GM19238 (cell line): ENCODE measurements around the gene PCDH15.

Experiments used
- DNase-seq: peaks from one replicate; pipeline ENCODE4 v3.0.0; 2011; ENCODE audit warnings: low spot score; ENCODE audit not compliant: insufficient read length

Gene PCDH15

DNA sequence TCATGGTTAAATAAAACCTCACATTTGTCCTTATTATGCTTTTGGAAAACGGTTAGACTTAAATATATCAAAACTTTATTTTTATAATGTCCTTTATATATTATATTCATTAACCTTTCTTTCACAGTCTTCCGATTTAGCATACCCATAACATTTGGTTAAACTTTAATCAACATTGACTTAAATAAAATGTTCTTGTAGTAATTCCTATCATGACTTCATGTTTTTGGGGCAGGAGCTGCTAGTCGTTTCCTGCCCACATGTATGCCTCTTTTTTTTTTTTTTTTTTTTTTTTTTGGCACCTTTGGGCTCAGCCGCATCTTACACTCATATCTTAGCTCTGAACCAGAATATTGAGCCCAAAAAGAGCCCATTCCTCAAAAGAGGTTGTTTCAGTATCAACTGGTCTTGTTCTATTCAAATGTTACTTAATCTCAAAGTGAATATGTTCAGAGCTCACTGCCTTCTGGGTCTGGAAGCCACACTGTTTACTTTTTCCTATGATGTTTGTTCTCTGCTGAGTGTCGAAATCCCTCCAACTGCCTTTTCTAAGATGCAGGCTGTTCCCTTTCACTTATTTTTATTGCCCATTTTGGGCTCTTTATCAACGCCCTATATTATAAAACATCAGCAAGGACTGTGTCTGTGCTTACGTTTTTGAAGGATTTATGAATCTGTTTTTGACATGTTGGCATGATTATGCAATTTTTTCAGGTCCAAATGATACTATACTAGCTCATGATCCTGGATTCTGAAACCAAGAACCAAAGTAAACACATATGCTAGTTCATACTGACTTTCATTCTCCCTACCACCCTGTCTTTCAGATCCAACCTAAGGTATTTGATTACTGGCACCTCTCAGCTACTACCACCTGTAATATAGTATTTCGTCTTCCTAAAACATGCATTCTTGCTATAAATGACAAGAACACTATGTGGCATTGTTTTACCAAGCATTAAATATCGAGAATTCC lies 914.4 kb downstream of the PCDH15 start:
- DNase-seq, result no peak

DNA sequence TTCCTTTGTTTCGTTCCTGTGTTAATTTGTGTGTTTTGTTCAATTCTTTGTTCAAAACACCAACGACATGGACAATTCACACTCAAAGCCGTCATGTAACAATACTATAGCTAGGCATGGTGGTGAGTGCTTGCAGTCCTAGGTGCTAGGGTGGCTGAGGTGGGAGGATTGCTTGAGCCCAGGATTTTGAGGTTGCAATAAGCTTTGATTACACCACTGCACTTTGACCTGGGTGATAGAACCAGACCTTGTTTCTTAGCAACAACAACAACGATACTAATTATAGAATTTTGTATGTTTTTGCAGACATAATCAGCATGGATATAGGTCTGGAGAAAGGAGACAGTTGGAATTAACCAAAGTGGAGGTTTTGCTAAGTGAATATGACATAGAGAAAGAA lies 936.2 kb downstream of the PCDH15 start:
- no peak for DNase-seq

DNA sequence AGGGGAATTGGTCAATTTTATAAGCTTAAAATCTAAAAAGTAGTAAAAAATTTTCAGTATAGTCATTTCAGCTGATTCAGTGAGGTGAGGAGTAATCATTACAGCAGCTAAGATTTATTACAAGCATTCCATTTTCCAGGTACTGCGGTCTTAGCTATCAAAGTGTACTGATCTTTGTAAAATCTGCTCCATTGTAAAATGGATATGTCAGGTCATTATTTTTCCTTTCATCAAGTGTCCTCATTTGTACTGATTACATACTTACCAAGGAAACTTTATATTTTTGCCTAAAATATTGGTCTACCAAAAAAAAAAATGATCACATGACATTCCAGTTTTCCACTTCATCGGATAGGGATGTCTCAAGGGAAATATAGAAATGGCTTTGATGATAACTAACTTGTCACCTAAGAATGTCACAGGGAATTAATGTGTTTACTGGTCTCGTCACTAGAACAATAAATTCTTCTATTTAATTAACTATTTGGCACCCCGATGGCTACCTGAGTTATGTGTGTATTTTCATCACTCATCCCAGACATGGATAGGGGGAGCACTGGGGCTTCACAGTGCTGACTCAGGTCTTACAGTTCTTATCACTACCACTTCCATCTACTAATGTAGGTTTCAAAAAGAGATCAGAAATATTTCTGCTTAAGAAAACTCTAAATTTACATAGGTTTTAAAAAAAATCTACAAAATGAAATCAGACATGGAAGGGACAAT lies 948.4 kb downstream of the PCDH15 start:
- no peak for DNase-seq

DNA sequence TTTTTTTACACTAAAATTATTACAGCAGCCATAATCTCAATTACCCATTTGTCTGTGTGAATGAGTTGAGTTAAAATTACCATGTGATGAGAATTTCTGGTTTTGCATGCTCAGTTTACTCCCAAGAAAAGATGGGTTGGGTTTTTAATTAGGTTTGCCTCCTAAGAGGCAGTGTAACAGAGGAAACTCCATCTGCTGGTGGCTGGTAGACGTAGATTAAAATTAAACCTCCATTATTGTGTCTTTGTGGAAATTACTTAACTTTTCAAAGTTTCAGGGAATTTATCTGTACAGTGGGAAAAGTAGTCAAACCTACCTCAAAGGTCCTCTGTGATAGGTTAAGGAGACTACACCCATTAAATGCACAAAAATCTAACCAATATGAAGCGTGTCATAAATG lies 954.2 kb downstream of the PCDH15 start:
- DNase-seq, result no peak

DNA sequence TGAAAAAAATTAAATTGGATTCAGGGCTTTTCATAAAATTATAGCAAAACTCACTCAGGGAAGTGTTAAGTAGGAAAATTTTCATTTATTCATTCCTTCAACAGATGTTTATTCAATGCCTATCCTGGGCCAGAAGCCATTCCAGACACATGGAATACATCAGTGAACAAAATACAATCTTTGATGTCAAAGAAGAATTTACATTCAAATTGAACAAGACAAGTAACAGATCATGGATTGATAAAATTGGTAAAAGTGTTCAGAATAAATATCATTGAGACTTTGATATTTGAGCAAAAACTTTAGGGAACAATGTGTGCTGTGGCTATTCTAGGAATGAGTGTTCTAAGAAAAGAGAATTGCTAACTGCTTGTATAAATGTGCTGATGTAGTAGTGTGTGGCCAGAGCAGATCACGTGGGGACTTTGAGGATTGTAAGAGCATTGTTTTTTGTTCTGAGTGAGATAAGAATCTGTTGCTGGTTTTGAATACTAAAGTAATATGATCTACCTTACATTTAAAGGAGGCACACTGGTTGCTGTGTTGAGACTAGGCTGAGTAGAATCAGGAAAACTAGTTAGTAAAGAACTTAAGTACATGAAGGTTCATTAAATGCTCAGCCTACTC lies 957.2 kb downstream of the PCDH15 start:
- DNase-seq, result no peak

DNA sequence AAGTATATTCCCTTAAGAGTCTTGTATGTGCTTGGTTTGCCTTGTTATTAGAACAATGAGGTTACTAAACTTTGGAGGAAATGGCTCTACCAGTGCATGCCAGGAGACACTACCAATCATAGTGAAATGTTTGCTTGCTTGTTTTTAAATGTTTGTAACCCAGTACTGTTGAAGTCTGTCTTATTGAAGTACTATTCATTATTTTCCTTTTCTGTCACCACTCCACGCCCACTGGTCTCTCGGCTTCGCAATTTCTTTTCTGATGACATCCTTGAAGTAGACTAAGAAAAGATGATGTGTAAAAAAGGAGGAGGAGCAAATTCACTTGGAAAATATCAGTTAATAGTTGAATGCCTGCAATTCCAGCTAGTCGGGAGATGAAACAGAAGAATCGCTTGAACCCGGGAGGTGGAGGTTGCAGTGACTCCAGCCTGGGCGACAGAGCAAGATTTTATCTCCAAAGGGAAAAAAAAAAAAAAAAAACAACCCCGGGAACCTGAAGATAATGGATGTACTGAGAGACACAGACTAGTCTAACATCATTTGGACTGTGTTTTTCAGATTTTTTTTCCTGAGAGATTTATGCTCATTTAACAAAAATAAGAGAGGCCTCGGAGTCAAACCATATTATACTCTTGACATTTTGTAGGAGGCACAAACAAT lies 959.4 kb downstream of the PCDH15 start:
- DNase-seq, result no peak

DNA sequence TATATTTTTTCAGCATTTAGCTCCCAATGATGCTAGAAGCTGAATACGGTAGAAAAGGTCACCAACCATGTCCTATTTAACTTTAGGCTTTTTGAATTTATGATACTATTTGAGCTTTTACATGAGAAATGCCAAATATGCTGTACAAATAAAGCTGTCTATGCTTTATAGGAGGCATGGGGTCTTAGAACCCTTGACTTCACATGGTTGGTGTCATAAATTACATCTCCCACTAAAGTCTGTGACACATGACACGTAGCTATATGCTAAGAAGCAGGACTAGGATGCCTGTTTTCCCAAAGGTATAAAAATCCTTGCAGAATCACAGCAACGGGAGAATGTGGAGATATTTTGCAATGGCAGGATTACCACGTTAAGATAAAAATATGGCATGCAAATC lies 960.4 kb downstream of the PCDH15 start:
- no peak for DNase-seq

DNA sequence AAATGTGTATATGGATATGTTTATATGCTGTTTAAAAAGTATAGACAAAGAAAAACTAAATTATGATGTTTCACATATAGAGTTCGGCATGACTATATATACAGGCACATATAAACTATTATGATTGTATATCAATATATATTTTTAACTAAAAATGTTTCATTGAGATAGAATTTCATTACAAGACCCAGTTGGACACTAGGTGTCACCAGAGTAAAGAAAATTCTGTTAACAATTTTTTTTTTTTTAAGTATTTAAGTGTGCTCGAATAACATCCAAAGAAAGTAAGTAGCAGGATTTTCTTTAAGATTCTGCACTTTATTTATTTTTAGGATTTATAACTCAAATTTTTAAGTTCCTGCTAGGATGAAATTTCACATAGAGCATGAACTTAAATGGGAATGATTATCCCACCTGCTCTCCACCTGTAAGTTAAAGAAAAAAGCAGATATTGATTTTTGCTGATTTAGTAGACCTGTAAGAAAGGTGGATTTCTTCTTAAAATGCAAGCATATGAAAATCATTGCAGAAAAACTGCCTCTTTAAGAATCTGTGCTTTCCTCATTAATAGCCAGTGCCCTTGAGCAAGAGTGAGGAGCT lies 961.5 kb downstream of the PCDH15 start:
- no peak for DNase-seq

DNA sequence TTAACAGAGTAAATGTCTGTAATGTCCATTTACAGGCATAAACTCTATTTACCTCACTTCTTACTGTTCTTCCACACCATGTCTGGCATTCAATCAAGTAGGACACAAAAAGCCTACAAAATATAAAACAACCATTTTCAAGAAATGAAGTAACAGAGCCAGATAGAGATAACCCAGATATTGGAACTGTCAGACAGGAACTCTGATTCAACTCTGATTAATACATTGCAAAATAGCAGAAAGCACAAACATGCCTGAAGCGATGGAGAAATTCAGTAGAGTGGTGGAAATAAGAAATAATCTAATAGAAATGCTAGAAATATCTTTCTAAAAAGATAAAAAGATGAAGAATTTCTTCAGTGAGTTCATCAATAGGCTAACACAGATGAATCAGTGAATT lies 964.4 kb downstream of the PCDH15 start:
- DNase-seq, result no peak

DNA sequence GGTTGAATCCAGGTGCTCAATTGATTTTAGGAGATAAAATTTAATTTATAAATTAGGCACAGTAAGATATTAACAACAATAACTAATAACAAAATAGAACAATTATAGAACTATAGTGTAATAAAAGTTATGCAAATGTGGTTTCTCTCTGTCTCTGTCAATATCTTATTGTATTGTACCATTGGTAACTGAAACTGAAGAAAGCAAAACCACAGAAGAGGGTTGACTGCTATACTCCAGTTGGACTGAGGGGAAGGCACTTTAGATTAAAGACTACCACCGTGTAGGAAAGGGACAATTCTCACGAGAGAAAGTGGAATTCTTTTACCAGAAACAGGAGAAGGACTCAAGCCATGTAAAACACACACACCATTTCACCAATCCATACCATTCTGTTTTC lies 967.1 kb downstream of the PCDH15 start:
- no peak for DNase-seq

DNA sequence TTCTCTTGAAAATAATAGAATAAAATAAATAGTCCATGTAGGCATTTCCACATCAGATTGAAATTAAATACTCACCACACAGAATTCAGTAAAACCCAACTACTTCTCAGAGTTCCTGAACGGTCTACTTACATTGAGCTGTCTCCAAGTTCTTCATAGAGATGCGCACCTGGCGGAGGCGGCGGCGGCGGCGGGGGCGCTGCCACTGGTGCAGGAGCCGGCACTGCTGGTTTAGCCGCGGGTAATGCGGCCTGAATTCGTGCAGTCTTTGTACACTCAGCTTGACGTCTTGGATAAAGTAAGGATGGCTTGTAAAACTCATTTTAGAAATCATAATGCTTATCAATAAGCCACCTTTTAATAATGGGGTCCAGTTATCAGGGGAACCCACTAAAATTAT lies 973.8 kb downstream of the PCDH15 start:
- DNase-seq, result no peak

DNA sequence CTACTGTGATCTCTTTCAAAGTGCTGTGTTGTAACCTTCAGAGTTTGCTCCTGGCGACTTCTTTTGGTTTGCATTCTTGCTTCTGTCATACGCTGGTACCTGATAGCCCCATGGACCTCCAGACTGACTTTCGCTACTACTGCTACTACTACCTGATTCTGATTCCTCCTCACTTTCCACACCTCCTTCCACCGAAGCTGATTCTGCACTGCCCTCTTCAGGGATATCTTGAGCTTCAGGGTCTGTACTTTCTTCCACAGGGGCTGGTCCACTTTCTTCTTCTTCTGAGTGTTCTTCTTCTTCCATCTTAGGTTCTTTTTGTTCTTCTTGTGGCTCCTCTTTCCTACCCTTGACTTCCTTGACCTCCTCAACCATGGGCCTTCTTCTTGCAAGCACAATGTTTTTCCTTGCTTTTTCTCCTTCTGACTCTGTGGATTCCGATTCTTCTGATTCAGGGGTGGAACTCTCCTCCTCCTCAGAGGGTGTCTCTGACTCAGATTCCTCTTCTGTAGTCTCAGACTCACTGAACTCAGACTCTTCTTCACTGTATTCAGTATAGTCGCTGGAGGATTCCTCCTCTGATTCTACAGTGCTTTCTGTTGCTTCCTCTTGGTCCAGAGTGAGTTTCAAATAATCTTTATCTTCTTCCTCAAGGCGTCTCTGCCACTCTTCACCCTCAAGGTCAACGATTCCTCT lies 992.2 kb downstream of the PCDH15 start:
- no peak for DNase-seq

DNA sequence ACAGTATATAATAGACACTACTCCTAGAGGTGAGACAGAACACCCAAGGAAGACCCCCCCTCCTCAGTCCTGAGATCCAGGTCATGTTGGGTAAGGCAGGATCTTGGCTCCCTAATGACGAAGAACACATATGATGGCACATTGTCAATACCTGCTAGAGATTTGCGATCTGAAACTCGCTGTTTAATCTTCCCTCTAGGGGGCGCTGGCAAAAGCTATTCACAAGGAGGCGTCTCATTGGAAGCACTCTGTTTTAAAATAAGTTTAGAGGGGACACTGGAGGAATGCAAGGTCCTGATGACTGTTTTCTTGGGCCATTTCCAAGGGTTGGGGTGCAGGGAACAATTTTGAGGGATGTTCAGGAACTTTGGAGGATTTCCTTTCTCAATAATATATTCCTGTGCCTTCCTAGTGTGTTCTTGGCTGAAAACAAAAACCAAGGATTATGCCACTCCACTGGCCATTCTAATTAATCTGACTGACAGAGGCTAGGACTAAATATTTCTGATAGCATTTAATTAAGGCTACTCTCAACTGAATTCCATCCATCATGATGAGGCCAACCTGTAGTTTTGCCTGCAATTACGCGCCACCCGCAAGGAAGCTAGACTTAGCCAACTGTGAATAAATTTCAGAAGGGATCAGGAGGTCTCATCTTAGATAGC lies 1014.7 kb downstream of the PCDH15 start:
- DNase-seq, result no peak

DNA sequence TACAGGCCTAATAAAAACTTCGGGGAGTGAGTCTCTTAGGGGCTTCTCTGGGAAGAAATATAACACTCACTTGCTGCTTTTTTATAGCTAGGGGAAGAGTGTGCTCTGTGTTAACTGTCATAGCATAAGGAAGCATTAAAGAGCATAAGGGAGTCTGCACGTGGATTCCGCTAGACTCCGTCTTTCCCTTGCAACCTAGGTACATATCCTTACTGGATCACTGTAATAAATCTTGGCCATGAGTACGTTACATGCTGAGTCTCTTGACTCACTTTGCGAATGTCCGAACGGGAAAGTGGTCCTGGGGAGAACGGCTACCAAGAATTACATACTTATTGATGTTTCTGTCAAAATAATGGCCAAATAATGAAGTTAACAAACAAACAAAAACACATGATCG lies 1029.3 kb downstream of the PCDH15 start:
- DNase-seq, result no peak

DNA sequence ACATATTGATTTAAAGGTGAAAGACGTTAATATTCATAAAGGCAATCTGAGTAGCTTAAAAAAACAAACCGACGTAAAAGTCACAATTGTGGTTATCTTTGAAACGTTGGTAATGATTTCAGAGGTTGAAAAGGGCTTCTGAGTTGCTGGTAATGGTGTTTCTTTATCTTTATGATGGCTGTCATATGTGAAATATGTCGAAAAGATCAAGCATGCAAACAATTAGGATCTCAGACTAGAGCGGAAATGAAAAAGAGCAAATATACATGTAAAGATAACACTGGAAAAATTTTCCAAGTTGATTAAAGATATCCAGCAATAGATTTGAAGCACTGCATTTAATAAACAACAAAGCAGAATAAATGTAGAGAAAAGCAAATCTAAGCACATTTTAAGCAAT lies 1030.1 kb downstream of the PCDH15 start:
- DNase-seq, result no peak

DNA sequence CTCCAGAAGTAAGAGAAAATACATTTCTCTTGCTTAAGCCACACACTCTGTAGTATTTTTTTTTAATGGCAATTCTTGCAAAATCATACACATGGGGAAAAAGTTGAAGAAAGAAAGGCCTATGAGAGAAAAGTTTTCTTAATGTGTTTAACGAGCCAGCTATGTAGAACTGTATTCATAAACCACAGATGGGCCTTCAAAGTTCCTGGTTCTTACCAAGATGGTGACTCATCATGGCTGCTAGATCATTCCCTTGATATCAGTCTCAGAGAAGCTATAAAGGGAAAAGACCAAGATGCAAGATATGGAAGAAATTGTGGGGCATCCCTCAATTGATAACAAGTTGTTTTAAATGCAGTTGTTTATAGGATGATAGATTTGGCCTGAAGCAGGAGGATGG lies 1035.7 kb downstream of the PCDH15 start:
- no peak for DNase-seq

DNA sequence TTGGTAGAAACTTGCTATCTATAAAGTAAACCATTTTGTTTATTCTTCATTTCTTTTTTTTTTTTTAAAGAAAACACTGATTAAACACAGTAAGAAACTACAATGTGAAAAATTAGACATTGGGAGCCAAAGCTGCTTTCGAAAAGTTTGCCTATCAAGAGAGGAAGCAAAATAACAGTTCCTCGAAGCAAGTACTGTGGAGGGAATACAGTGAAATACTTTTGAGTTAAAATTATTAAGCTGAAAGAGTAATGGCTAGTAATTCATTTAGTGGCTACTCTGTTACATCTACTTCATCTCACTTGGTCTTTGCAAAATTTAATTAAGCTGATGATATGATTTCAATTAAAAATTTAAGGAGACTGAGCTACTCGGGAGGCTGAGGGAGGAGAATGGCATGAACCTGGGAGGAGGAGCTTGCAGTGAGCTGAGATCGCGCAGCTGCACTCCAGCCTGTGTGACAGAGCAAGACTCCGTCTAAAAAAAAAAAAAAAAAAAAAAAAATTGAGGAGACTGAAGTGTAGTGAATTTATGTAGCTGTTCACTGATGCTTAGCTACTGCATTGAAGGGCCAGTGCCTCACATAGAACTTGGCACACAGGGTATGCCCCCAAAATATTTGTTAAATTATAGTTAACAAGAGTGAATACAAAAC lies 1046.3 kb downstream of the PCDH15 start:
- no peak for DNase-seq
